MM.1S (cell line): ENCODE measurements around the gene TTC27.

Experiments
- DNase-seq: peaks from one replicate; pipeline ENCODE4 v3.0.0-alpha.2; 2015
- H2AFZ ChIP-seq: fragments of 300-600 bp; sonication (generic); 2 replicates; pipeline ENCODE4 v1.6.0; 2016; ENCODE audit warnings: antibody characterized with exemption, low read length
- H3F3A ChIP-seq: fragments of 300-600 bp; sonication (generic); 2 replicates; pipeline ENCODE4 v1.6.1; 2016; ENCODE audit warnings: mild to moderate bottlenecking, antibody characterized with exemption, low read length, moderate library complexity, mixed read lengths; ENCODE audit not compliant: insufficient read depth
- H3K27ac ChIP-seq: fragments of 300-600 bp; sonication (generic); 2 replicates; pipeline ENCODE4 v1.5.1; 2016; ENCODE audit warnings: mild to moderate bottlenecking, low read length
- H3K27me3 ChIP-seq: fragments of 300-600 bp; sonication (generic); replicated peaks from 2 replicates; pipeline ENCODE4 v1.6.0; 2016; ENCODE audit warnings: low read length; ENCODE audit not compliant: insufficient read depth
- H3K36me3 ChIP-seq: fragments of 300-600 bp; sonication (generic); replicated peaks from 2 replicates; pipeline ENCODE4 v1.6.1; 2016; ENCODE audit warnings: mild to moderate bottlenecking, low read length, mixed read lengths; ENCODE audit not compliant: insufficient read depth
- H3K4me1 ChIP-seq: fragments of 300-600 bp; sonication (generic); 2 replicates; pipeline ENCODE4 v1.6.1; 2016; ENCODE audit warnings: low read length, mixed read lengths
- H3K4me2 ChIP-seq: fragments of 300-600 bp; sonication (generic); 2 replicates; pipeline ENCODE4 v1.6.0; 2016; ENCODE audit warnings: low read depth, low read length
- H3K4me3 ChIP-seq: fragments of 300-600 bp; sonication (generic); 2 replicates; pipeline ENCODE4 v1.5.1; 2016; ENCODE audit warnings: low read length, mixed read lengths
- H3K79me2 ChIP-seq: fragments of 300-600 bp; sonication (generic); 2 replicates; pipeline ENCODE4 v1.6.1; 2016; ENCODE audit warnings: mixed run types, low read length, mixed read lengths
- H3K9ac ChIP-seq: fragments of 300-600 bp; sonication (generic); 2 replicates; pipeline ENCODE4 v1.6.1; 2016; ENCODE audit warnings: low read length, mixed read lengths
- H3K9me2 ChIP-seq: fragments of 300-600 bp; sonication (generic); replicated peaks from 2 replicates; pipeline ENCODE4 v1.6.1; 2016; ENCODE audit warnings: mild to moderate bottlenecking, low read length, mixed read lengths; ENCODE audit not compliant: insufficient read depth
- H3K9me3 ChIP-seq: fragments of 300-600 bp; sonication (generic); replicated peaks from 2 replicates; pipeline ENCODE4 v1.6.1; 2016; ENCODE audit warnings: mild to moderate bottlenecking, low read length, mixed read lengths; ENCODE audit not compliant: insufficient read depth
- H4K20me1 ChIP-seq: fragments of 300-600 bp; sonication (generic); 2 replicates; pipeline ENCODE4 v1.6.1; 2016; ENCODE audit warnings: mild to moderate bottlenecking, low read length, moderate library complexity, mixed read lengths; ENCODE audit not compliant: insufficient read depth
- EZH2 ChIP-seq: fragments of 300-600 bp; sonication (generic); optimal IDR thresholded peaks from 2 replicates; pipeline ENCODE3; 2017; ENCODE audit warnings: low read depth, mild to moderate bottlenecking, antibody characterized with exemption, low read length, mixed read lengths
- EZH2phosphoT487 ChIP-seq: fragments of 300-600 bp; sonication (generic); IDR thresholded peaks from 2 replicates; pipeline ENCODE4 v1.6.1; 2018; ENCODE audit warnings: antibody characterized with exemption, low read length
- TF ChIP-seq, protein P1 (sequence below): fragments of 300-600 bp; sonication (generic); IDR thresholded peaks from 2 replicates; pipeline ENCODE4 v1.5.1; 2016; ENCODE audit warnings: antibody characterized with exemption, low read length, mixed read lengths

Gene TTC27

GRCh38 chr2:32622570-32623310 lies 5.1 kb upstream of the TTC27 start:
- H2AFZ ChIP-seq, result no peak overlapping the region
- H3K27ac ChIP-seq, result no peak overlapping the region
- no peaks in the 10 kb centered on the region for H3K4me1 ChIP-seq
- TF ChIP-seq EZH2 (no peak), EZH2phosphoT487 (no peak)
- TF ChIP-seq, protein P1, sequence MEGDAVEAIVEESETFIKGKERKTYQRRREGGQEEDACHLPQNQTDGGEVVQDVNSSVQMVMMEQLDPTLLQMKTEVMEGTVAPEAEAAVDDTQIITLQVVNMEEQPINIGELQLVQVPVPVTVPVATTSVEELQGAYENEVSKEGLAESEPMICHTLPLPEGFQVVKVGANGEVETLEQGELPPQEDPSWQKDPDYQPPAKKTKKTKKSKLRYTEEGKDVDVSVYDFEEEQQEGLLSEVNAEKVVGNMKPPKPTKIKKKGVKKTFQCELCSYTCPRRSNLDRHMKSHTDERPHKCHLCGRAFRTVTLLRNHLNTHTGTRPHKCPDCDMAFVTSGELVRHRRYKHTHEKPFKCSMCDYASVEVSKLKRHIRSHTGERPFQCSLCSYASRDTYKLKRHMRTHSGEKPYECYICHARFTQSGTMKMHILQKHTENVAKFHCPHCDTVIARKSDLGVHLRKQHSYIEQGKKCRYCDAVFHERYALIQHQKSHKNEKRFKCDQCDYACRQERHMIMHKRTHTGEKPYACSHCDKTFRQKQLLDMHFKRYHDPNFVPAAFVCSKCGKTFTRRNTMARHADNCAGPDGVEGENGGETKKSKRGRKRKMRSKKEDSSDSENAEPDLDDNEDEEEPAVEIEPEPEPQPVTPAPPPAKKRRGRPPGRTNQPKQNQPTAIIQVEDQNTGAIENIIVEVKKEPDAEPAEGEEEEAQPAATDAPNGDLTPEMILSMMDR, result no peak
- no peaks in the 10 kb centered on the region for H3K9me2 ChIP-seq
- H3F3A ChIP-seq, result peaks cover 7% of the 10 kb centered on the region; the same call in 1 of the 2 replicates
- no peaks in the 10 kb centered on the region for H3K27me3 ChIP-seq
- DNase-seq, result no peak
- no peak overlapping the region for H3K4me2 ChIP-seq
- H4K20me1 ChIP-seq, result no peaks in the 10 kb centered on the region
- no peaks in the 10 kb centered on the region; the same call in 1 of the 2 replicates for H3K36me3 ChIP-seq
- no peaks in the 10 kb centered on the region for H3K79me2 ChIP-seq
- H3K9me3 ChIP-seq, result no peaks in the 10 kb centered on the region
- no peak overlapping the region for H3K9ac ChIP-seq
- no peak overlapping the region for H3K4me3 ChIP-seq

- no peaks in the 10 kb centered on the region for H3K36me3 ChIP-seq
- H3K9me3 ChIP-seq, result no peaks in the 10 kb centered on the region
- DNase-seq, result no peak
- no peaks in the 10 kb centered on the region for H3K27me3 ChIP-seq
- H3K4me3 ChIP-seq, result no peak overlapping the region
- no peak overlapping the region for H3K9ac ChIP-seq
- TF ChIP-seq EZH2 (no peak), EZH2phosphoT487 (no peak)
- TF ChIP-seq, protein P1, result no peak
- H3K4me1 ChIP-seq, result no peaks in the 10 kb centered on the region
- no peaks in the 10 kb centered on the region for H4K20me1 ChIP-seq
- H3K4me2 ChIP-seq, result no peak overlapping the region
- H3F3A ChIP-seq, result peaks cover 7% of the 10 kb centered on the region; the same call in 1 of the 2 replicates
- H3K79me2 ChIP-seq, result peaks cover 3% of the 10 kb centered on the region
- no peak overlapping the region for H3K27ac ChIP-seq
- no peak overlapping the region for H2AFZ ChIP-seq
- no peaks in the 10 kb centered on the region for H3K9me2 ChIP-seq
These were observed 4.5 kb upstream of the TTC27 start for GRCh38 chr2:32623311-32623706.

- H3K9me3 ChIP-seq, result no peaks in the 10 kb centered on the region
- no peaks in the 10 kb centered on the region for H3K4me1 ChIP-seq
- no peak for DNase-seq
- no peak overlapping the region for H2AFZ ChIP-seq
- no peaks in the 10 kb centered on the region for H3K9me2 ChIP-seq
- H3K36me3 ChIP-seq, result no peaks in the 10 kb centered on the region
- H3K27me3 ChIP-seq, result no peaks in the 10 kb centered on the region
- no peak overlapping the region for H3K27ac ChIP-seq
- H4K20me1 ChIP-seq, result no peaks in the 10 kb centered on the region
- H3K4me2 ChIP-seq, result no peak overlapping the region
- TF ChIP-seq, protein P1, result no peak
- TF ChIP-seq EZH2 (no peak), EZH2phosphoT487 (no peak)
- H3K4me3 ChIP-seq, result no peak overlapping the region
- peaks cover 11% of the 10 kb centered on the region for H3K79me2 ChIP-seq
- peaks cover 7% of the 10 kb centered on the region; the same call in 1 of the 2 replicates for H3F3A ChIP-seq
- no peak overlapping the region for H3K9ac ChIP-seq
These were observed 3.0 kb upstream of the TTC27 start for GRCh38 chr2:32624812-32625211.
